Endodermal cell (in vitro differentiated cells): Measurements from ENCODE around the gene EGR2. TPM values are rescaled to one million over a fixed set of nuclear protein-coding genes. Genes with fewer than 3 reads are reported as not detected.

Experiments used
- DNase-seq: peaks from one replicate; pipeline ENCODE4 v3.0.0-alpha.2; 2017
- H3K27ac ChIP-seq: 2 replicates; pipeline ENCODE4 v1.5.1; 2013; ENCODE audit warnings: mild to moderate bottlenecking, low read depth, low read length, moderate library complexity
- H3K27me3 ChIP-seq: 2 replicates; pipeline ENCODE4 v1.6.1; 2013; ENCODE audit warnings: mild to moderate bottlenecking, low read length, moderate library complexity; ENCODE audit not compliant: insufficient read depth, control insufficient read depth, poor library complexity, severe bottlenecking
- H3K36me3 ChIP-seq: 2 replicates; pipeline ENCODE4 v1.7.0; 2013; ENCODE audit warnings: mild to moderate bottlenecking, low read length, moderate library complexity; ENCODE audit not compliant: control insufficient read depth, insufficient read depth
- H3K4me1 ChIP-seq: one replicate; pipeline ENCODE4 v1.7.0; 2013; ENCODE audit warnings: low read length; ENCODE audit not compliant: control insufficient read depth, insufficient read depth
- H3K4me3 ChIP-seq: 2 replicates; pipeline ENCODE4 v1.5.1; 2013; ENCODE audit warnings: mild to moderate bottlenecking, low read length, moderate library complexity
- H3K9ac ChIP-seq: 2 replicates; pipeline ENCODE4 v1.6.1; 2013; ENCODE audit warnings: mild to moderate bottlenecking, low read length, moderate library complexity; ENCODE audit not compliant: poor library complexity, severe bottlenecking; ENCODE audit errors: extremely low read depth
- H3K9me3 ChIP-seq: 2 replicates; pipeline ENCODE4 v1.6.1; 2013; ENCODE audit warnings: mild to moderate bottlenecking, low read length, moderate library complexity; ENCODE audit not compliant: control insufficient read depth
- H3K27ac Mint-ChIP-seq: 2 replicates; pipeline ENCODE4 v1.8.0; 2020; ENCODE audit warnings: mixed read lengths
- H3K27me3 Mint-ChIP-seq: 2 replicates; pipeline ENCODE4 v1.8.0; 2021; ENCODE audit warnings: mild to moderate bottlenecking, mixed read lengths; ENCODE audit not compliant: insufficient read depth
- H3K36me3 Mint-ChIP-seq: 2 replicates; pipeline ENCODE4 v1.8.0; 2020; ENCODE audit warnings: low read depth, mixed read lengths
- H3K4me1 Mint-ChIP-seq: 2 replicates; pipeline ENCODE4 v1.8.0; 2020; ENCODE audit warnings: mixed read lengths
- H3K4me3 Mint-ChIP-seq: 2 replicates; pipeline ENCODE4 v1.8.0; 2020; ENCODE audit warnings: mild to moderate bottlenecking, moderate library complexity, mixed read lengths
- H3K9me3 Mint-ChIP-seq: 2 replicates; pipeline ENCODE4 v1.8.0; 2020; ENCODE audit warnings: mild to moderate bottlenecking, mixed read lengths
- CTCF ChIP-seq: fragments of 200-600 bp; sonication (generic); conservative IDR thresholded peaks from 2 replicates; pipeline ENCODE4 v1.5.0; 2021; ENCODE audit warnings: antibody characterized with exemption, mild to moderate bottlenecking
- WGBS, 2 experiments: methylation state at CpG; one replicate each; pipeline versions ENCODE4 v1.1.5 to v1.1.7; 2013; ENCODE audit warnings: missing lambda C conversion rate in 2 of 2, mixed read lengths in 1 of 2; ENCODE audit not compliant: insufficient coverage in 1 of 2, insufficient read length in 1 of 2; 5-methylcytosine and 5-hydroxymethylcytosine counted together
- total RNA-seq, 2 donors: library from RNA; stranded (reverse); fragmentation: NEBNext Ultra II Directional in 1 of 2; extraction: Animal tissue kit (Norgen Biotek cat#: 25700) in 1 of 2; gene quantifications; 2 replicates in 1 of 2; 3 replicates in 1 of 2; pipeline ENCODE4 v1.2.1, GENCODE V29; 2021

The EGR2 gene
- total RNA-seq, 2 donors from 2014 or later = 0.24 to 0.35 TPM

GRCh38 chr10:62769574-62770242 lies 46.5 kb downstream of the EGR2 start:
- Mint-ChIP-seq H3K27me3 (no peaks in the 10 kb centered on the region), H3K4me3 (no peak overlapping the region), H3K4me1 (peaks cover 25% of the 10 kb centered on the region), H3K9me3 (no peaks in the 10 kb centered on the region), H3K36me3 (no peaks in the 10 kb centered on the region), H3K27ac (peak overlapping the region; percentile 37)
- WGBS, 2 experiments = 100% methylated on average over 1 of the region's 1 CpG; no CpG with 5 or more reads in 1 of the 2 experiments
- peak; percentile 67 for DNase-seq
- Histone ChIP-seq H3K36me3 (no peaks in the 10 kb centered on the region), H3K9me3 (no peaks in the 10 kb centered on the region), H3K27me3 (no peaks in the 10 kb centered on the region), H3K4me1 (no peaks in the 10 kb centered on the region), H3K4me3 (no peak overlapping the region), H3K27ac (no peak overlapping the region), H3K9ac (no peak overlapping the region)
- TF ChIP-seq CTCF = no peak

- no peak overlapping the region for H3K4me3 ChIP-seq
- DNase-seq = no peak
- H3K4me1 ChIP-seq = no peaks in the 10 kb centered on the region
- no peak for TF ChIP-seq CTCF
- Mint-ChIP-seq H3K27me3 (no peaks in the 10 kb centered on the region), H3K9me3 (no peaks in the 10 kb centered on the region), H3K36me3 (no peaks in the 10 kb centered on the region), H3K27ac (no peak overlapping the region), H3K4me3 (no peak overlapping the region), H3K4me1 (peaks cover 25% of the 10 kb centered on the region)
- WGBS, 2 experiments = 72 to 74% methylated on average over 3 of the region's 3 CpGs
- no peak overlapping the region for H3K27ac ChIP-seq
- H3K9ac ChIP-seq = no peak overlapping the region
- H3K27me3 ChIP-seq = no peaks in the 10 kb centered on the region
- no peaks in the 10 kb centered on the region for H3K36me3 ChIP-seq
- H3K9me3 ChIP-seq = no peaks in the 10 kb centered on the region
Measured at GRCh38 chr10:62766386-62766785, 49.8 kb downstream of the EGR2 start.

GRCh38 chr10:62765726-62766125 lies 50.4 kb downstream of the EGR2 start:
- H3K4me1 ChIP-seq = no peaks in the 10 kb centered on the region
- H3K4me3 ChIP-seq = no peak overlapping the region
- DNase-seq = no peak
- H3K27ac Mint-ChIP-seq = no peak overlapping the region
- H3K27ac ChIP-seq = no peak overlapping the region
- no peak for TF ChIP-seq CTCF
- no peaks in the 10 kb centered on the region for H3K36me3 Mint-ChIP-seq
- no peaks in the 10 kb centered on the region for H3K9me3 Mint-ChIP-seq
- H3K27me3 Mint-ChIP-seq = no peaks in the 10 kb centered on the region
- H3K27me3 ChIP-seq = no peaks in the 10 kb centered on the region
- no peaks in the 10 kb centered on the region for H3K36me3 ChIP-seq
- no peak overlapping the region for H3K9ac ChIP-seq
- H3K4me1 Mint-ChIP-seq = peaks cover 29% of the 10 kb centered on the region
- no peaks in the 10 kb centered on the region for H3K9me3 ChIP-seq
- 94% methylated on average over 2 of the region's 2 CpGs; no CpG with 5 or more reads in 1 of the 2 experiments for WGBS, 2 experiments
- no peak overlapping the region for H3K4me3 Mint-ChIP-seq
